WI38 (cell line): Measurements from ENCODE around the gene KNDC1.

Experiments used
- H3K4me3 ChIP-seq: 2 replicates; pipeline ENCODE4 v1.5.1; 2011; ENCODE audit warnings: low read depth, mild to moderate bottlenecking, control low read depth, low read length
- CTCF ChIP-seq: IDR thresholded peaks from 2 replicates; pipeline ENCODE4 v1.5.1; 2012; ENCODE audit warnings: low read depth, mild to moderate bottlenecking, control low read depth, low read length

KNDC1 gene

GRCh38 chr10:133128126-133129070 lies 31.6 kb upstream of the KNDC1 start:
- no peak for TF ChIP-seq CTCF
- no peak overlapping the region for H3K4me3 ChIP-seq

GRCh38 chr10:133129071-133129858 lies 30.8 kb upstream of the KNDC1 start:
- no peak for TF ChIP-seq CTCF
- H3K4me3 ChIP-seq: no peak overlapping the region

- no peak for TF ChIP-seq CTCF
- no peak overlapping the region for H3K4me3 ChIP-seq
Measured at GRCh38 chr10:133129859-133130495, 30.0 kb upstream of the KNDC1 start.

GRCh38 chr10:133130602-133131001 lies 29.4 kb upstream of the KNDC1 start:
- TF ChIP-seq CTCF: no peak
- H3K4me3 ChIP-seq: no peak overlapping the region

- no peak overlapping the region for H3K4me3 ChIP-seq
- TF ChIP-seq CTCF: no peak
Measured at GRCh38 chr10:133131053-133131452, 29.0 kb upstream of the KNDC1 start.

GRCh38 chr10:133131734-133132472 lies 28.1 kb upstream of the KNDC1 start:
- no peak overlapping the region for H3K4me3 ChIP-seq
- TF ChIP-seq CTCF: no peak
